GM19438 (cell line): Measurements from ENCODE around the gene TCAP.
"Not testable (repeated sequence)": the region's sequence is repeated elsewhere in the genome, so short reads cannot be mapped to it uniquely, and the experiment has no call there.

Source experiments
- ATAC-seq: cut with Tn5 transposase; IDR thresholded peaks from one replicate; pipeline ENCODE4 v1.9.1; 2021; ENCODE audit warnings: low read depth; ENCODE audit not compliant: unreplicated experiment

TCAP gene

DNA sequence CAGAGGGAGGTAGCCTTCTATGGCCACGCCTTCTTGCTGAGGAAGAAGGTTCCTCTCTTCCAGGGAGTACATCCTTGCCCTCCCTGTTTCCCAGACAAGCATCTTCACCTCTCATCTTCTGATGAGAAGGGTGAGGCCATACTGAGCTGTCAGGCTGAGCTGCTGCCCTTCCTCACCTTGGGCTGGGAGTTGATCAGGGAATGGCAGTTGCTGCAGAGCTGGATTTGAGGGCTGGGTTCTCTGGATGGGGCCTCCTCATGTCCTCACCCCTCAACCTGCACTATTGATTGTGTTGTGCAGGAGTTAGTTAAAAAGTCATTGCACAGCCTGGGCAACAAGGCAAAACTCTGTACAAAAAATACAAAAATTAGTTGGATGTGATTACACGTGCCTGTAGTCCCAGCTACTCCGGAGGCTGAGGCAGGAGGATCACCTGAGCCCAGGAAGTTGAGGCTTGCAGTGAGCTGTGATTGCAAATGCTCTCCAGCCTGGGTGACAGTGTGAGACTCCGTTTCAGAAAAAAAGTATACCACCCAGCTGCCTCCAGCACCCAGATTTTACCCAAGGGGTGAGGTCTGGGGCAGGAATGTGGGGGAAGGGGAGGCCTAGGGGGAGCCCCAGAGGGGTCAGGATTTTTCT lies 36.8 kb downstream of the TCAP start:
- no peak for ATAC-seq

DNA sequence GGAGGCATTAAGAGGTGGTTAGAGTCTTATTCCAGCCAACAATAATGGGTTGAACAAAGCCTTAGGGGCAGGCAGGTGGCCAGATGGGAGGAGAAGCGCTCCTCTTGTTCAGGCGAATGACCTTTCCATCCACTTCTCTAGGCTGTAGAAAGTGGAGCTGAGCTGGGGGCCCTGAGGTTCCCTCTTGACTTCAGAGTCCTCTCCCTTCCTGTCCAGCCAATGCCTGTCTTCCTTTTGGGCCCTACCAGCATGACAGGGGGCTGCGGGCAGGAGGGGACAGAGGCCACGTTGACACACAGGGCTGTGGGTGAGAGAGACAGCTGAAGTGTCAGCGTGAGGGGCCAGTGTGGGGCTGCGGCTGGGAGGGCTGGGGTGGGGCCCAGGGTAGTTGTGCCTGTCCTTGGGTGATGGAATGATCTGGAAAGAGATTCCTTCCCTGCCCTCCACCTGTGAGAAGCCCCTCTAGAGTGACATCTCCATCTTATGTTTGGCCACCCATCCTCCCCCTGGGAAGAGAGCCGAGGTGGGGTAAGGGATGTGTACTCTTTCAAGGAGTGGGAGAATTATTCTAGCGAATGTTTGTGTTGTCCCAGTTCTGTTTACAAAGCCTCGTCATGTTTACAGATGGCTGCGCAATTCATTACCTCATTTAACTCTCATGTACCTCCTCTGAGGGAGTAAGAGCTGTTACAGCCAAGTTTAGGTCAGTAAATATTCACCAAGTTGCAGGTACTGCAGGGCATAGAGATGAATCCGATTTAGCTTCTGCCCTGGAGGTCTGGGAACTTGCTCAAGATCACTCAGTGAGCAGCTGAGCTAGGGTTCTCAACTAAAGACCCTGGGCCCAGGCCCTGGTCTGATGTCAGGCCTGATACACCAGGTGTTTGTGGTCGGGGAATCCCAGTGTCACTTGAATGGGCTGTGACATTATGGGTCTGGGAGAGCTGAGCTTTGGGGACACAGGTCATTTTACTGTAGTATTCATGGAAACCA lies 38.0 kb downstream of the TCAP start:
- ATAC-seq = no peak

DNA sequence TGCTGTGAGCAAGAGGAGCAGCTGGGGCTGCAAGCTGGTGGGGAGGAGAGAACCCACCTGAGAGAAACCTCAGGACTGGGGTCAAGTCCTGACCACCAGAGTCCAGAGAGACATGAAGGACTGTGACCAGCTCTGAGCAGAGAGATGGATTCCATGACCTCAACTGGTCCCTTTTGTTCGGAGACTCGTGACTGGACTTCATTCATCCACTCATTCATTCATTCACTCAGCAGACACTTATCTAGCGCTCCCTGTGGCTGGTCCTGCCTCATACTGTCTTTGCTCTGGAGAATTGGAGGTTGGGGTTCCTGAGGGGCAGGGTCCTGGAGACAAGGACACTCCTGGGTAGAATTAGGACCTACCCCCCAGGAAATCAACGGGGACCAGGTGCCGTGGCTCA lies 38.8 kb downstream of the TCAP start:
- ATAC-seq = no peak

DNA sequence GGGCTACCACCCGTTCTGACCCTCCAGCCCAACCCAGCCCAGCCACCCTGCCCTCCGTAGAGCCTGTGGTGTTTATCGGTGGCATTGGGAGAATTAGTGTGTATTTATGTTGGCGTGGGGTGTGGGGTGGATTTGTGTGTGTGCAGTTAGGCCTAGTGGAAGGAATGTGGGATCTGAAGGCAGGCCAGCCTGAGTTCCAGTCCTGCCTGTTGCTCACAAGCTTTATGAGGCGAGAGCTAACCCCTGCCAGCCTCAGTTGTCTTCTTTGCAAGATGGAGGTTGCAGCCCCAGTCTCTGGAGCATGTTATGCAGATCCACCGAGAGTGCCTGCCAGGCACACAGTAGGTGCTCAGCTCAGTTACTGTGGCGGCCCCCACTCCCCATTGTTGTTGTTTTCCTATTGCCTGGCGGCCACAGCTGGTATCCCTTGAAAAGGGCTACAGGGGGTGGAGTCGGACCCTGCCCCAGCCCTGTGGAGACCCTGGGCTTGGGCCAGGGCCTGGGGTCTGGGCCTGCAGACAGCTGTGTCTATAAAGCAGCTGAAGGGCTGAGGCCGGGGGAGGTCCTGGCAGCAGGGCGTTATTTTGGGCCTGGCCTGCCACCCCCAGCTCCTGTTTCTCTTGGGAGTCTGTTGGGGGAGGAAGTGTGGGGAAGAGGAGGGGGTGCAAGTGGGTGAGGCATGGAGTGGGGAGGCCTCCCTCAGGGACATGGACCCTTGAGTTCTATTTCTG lies 39.8 kb downstream of the TCAP start:
- ATAC-seq = no peak

DNA sequence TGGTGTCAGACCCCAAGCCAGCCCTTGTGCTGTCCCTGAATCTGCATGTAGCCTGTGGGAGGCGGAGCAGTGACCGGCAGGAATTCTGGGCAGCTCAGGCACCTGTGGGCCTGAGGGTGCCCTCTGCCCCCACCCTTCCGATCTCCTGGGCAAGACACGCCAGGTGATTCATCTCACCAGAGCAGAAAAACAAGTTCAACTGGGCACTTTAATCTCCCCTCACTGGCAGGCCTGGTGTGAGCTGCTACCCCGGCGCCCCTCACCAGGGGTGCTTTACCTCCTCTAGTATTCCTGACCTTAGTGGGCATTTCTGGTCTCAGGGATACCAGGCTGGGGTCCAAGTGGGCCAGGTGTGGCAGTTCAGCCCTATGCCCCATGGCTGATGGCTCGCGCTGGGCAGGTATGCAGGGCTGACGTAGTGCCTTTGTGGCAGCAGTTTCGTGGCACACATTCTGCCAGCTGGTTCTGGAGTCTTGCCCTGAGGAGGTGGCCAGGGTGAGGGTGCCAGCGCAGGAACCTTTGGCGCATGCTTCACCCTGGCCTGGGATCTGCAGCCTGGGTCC lies 40.7 kb downstream of the TCAP start:
- no peak for ATAC-seq

DNA sequence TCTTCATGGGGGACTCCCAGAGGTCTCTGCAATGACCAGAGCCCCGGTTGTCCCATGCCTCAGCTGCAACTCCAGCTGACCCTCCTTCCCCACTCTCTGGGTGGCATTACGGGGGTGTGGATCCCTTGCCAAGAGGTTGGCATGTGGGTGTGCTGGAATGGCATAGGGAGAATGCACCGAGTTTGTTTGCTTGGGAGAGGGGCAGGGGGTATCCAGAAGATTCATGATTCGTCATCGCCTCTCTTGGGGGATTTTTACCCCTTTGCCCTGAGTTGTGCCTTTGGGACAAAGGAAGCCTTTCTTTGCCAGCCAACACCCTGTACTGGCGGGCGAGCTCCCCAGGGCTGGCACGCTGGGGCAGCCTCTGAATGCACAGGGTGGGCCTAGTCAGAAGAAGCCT lies 41.2 kb downstream of the TCAP start:
- no peak for ATAC-seq

DNA sequence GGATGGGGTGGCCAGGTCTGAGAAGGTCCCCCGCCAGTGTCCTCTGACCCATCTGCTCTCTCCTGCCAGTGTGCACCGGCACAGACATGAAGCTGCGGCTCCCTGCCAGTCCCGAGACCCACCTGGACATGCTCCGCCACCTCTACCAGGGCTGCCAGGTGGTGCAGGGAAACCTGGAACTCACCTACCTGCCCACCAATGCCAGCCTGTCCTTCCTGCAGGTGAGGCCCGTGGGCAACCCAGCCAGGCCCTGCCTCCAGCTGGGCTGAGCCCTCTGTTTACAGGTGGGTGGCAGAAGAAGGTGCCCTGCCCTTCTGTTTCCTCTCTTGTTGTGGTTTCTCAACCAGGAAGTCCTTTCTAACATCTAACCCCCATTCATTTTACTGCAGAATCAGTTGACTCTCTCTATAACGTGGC lies 41.8 kb downstream of the TCAP start:
- ATAC-seq = no peak

DNA sequence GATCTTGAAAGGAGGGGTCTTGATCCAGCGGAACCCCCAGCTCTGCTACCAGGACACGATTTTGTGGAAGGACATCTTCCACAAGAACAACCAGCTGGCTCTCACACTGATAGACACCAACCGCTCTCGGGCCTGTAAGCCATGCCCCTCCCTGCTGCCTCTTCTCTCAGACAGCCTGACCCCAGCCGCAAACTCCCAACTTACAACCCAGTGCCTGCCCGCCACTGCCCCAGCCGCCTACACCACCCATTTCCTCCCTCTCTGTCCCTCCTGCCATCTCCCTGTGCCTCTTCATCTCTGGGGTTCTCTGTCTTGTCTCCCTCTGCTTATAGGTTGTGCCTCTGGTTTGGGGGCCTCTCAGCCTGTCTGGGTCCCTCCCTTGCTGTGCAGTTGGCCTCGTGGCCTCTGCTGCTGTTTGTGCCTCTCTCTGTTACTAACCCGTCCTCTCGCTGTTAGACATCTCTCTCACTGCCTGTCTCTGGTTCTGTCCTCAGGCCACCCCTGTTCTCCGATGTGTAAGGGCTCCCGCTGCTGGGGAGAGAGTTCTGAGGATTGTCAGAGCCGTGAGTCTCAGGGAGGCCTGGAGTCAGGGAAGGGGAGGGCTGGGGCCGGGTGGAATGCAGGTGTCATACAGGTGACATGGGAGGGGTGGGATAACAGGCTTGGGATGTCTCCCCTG lies 44.3 kb downstream of the TCAP start:
- no peak for ATAC-seq

DNA sequence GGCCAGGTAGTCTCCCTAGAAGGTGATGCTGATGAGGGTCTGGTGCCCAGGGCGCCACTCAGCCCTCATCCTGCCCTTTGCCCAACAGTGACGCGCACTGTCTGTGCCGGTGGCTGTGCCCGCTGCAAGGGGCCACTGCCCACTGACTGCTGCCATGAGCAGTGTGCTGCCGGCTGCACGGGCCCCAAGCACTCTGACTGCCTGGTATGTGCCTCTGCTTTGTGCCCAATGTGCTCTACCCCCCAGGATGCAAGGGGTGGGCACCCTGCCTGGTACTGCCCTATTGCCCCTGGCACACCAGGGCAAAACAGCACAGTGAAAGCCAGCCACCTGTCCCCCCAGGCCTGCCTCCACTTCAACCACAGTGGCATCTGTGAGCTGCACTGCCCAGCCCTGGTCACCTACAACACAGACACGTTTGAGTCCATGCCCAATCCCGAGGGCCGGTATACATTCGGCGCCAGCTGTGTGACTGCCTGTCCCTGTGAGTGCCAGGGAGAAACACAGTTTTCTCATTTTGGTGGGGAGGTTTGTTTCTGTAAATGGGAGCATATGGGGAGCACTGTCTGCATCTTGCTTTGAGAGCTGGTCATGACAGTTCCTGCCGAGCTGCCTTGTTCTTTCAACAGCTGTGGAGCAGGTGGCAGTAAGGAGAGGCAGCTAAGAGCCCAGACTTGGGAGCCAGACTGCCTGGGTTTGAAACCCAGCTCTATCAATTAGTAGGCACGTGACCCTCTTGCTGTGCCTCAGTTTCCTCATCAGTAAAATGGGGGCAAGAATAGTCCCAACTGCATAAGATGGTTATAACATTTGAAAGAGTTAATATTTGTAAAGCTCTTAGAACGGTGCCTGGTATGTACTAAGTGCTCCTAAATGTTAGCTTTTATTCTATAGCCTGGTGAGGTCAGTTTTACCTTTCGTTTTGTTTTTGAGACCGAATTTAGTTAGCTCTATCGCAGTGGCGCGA lies 45.1 kb downstream of the TCAP start:
- no peak for ATAC-seq

DNA sequence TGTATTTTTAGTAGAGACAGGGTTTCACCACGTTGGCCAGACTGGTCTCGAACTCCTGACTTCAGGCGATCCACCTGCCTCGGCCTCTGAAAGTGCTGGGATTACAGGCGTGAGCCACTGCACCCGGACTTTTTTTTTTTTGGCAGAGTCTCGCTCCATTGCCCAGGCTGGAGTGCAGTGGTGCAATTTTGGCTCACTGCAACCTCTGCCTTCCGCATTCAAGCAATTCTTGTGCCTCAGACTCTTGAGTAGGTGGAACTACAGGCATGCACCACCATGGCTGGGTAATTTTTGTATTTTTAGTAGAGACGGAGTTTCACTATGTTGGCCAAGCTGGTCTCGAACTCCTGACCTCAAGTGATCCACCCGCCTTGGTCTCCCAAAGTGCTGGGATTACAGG lies 45.9 kb downstream of the TCAP start:
- ATAC-seq = not testable (repeated sequence)

DNA sequence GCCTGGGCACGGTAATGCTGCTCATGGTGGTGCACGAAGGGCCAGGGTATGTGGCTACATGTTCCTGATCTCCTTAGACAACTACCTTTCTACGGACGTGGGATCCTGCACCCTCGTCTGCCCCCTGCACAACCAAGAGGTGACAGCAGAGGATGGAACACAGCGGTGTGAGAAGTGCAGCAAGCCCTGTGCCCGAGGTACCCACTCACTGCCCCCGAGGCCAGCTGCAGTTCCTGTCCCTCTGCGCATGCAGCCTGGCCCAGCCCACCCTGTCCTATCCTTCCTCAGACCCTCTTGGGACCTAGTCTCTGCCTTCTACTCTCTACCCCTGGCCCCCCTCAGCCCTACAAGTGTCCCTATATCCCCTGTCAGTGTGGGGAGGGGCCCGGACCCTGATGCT lies 46.7 kb downstream of the TCAP start:
- no peak for ATAC-seq

DNA sequence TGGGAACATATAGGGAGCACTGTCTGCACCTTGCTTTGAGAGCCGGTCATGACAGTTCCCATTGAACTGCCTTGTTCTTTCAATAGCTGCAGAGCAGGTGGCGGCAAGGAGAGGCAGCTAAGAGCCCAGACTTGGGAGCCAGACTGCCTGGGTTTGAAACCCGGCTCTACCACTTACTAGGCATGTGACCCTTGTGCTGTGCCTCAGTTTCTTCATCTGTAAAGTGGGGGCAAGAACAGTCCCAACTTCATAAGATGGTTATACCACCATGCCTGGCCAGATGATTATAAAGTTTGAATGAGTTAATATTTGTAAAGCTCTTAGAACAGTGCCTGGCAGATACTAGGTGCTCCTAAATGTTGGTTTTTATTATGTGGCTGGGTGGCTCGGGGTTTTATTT lies 49.1 kb downstream of the TCAP start:
- ATAC-seq = no peak

DNA sequence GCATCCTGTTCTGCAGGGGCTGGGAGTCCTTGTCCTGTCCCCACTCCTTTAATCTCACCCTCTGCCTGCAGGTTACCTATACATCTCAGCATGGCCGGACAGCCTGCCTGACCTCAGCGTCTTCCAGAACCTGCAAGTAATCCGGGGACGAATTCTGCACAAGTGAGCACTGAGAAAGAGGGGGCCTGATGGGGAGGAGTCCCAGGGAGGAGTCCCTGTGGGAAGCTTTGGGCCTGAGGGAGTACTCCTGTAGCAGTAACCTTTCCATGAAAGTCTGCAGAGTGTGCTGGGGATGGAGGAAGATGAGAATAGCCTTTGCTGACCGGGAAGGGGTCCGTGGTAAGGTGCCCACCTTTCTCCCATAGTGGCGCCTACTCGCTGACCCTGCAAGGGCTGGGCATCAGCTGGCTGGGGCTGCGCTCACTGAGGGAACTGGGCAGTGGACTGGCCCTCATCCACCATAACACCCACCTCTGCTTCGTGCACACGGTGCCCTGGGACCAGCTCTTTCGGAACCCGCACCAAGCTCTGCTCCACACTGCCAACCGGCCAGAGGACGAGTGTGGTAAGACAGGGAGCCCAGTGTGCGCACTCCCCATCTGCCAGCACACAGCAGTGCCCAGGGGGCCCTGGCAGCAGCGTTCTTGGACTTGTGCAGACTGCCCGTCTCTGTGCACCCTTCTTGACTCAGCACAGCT lies 50.4 kb downstream of the TCAP start:
- ATAC-seq = no peak
